Liver (tissue), 9 donors: Measurements from ENCODE around the gene RNASEH2A. TPM values are rescaled to one million over a fixed set of nuclear protein-coding genes. Genes with fewer than 3 reads are reported as not detected.

Experiments
- DNase-seq: peaks from one replicate; pipeline ENCODE4 v3.0.0-alpha.2; 2017; ENCODE audit warnings: low spot score
- H3K27ac ChIP-seq, 2 donors: one replicate each; pipeline ENCODE4 v1.7.0; 2013; ENCODE audit warnings: inconsistent platforms in 2 of 2, low read length in 2 of 2, control low read depth in 1 of 2, low read depth in 1 of 2, mild to moderate bottlenecking in 1 of 2
- H3K27me3 ChIP-seq, 4 donors: one replicate each; pipeline versions ENCODE4 v1.6.1 to v1.7.0; 2013; ENCODE audit warnings: low read length in 3 of 4, inconsistent platforms in 1 of 4, mild to moderate bottlenecking in 1 of 4, moderate library complexity in 1 of 4; ENCODE audit not compliant: control insufficient read depth in 4 of 4, insufficient read depth in 4 of 4
- H3K36me3 ChIP-seq, 4 donors: one replicate each; pipeline versions ENCODE4 v1.6.1 to v1.7.0; 2013; ENCODE audit warnings: low read length in 3 of 4, mild to moderate bottlenecking in 3 of 4, low read depth in 1 of 4, moderate library complexity in 1 of 4; ENCODE audit not compliant: control insufficient read depth in 4 of 4, insufficient read depth in 3 of 4
- H3K4me1 ChIP-seq, 4 donors: one replicate each; pipeline versions ENCODE4 v1.6.1 to v1.7.0; 2013; ENCODE audit warnings: low read length in 3 of 4, mild to moderate bottlenecking in 3 of 4, moderate library complexity in 1 of 4; ENCODE audit not compliant: control insufficient read depth in 4 of 4, insufficient read depth in 4 of 4
- H3K4me3 ChIP-seq, 3 donors: one replicate each; pipeline versions ENCODE4 v1.6.1 to v1.7.0; 2013; ENCODE audit warnings: low read length in 3 of 3, control low read depth in 1 of 3, low read depth in 1 of 3, mild to moderate bottlenecking in 1 of 3
- H3K9ac ChIP-seq, 2 donors: one replicate each; pipeline ENCODE4 v1.7.0; 2013; ENCODE audit warnings: low read length in 2 of 2, mild to moderate bottlenecking in 2 of 2, moderate library complexity in 2 of 2, control low read depth in 1 of 2, low read depth in 1 of 2
- H3K9me3 ChIP-seq, 4 donors: one replicate each; pipeline versions ENCODE4 v1.6.1 to v1.7.0; 2013; ENCODE audit warnings: low read length in 3 of 4; ENCODE audit not compliant: control insufficient read depth in 4 of 4
- EGR1 ChIP-seq, 2 donors: IDR thresholded peaks; 2 replicates each; pipeline ENCODE4 v1.6.1; 2016 to 2018; ENCODE audit warnings: antibody characterized with exemption in 2 of 2, low read depth in 2 of 2
- FOXA1 ChIP-seq: IDR thresholded peaks from 2 replicates; pipeline ENCODE4 v1.6.1; 2016; ENCODE audit warnings: antibody characterized with exemption
- FOXA2 ChIP-seq: IDR thresholded peaks from 2 replicates; pipeline ENCODE4 v1.6.1; 2016; ENCODE audit warnings: antibody characterized with exemption
- GABPA ChIP-seq, 2 donors: IDR thresholded peaks in 1 of 2; conservative IDR thresholded peaks in 1 of 2; 2 replicates each; pipeline ENCODE4 v1.6.1; 2016; ENCODE audit warnings: antibody characterized with exemption in 2 of 2, mild to moderate bottlenecking in 1 of 2, moderate library complexity in 1 of 2
- HNF4A ChIP-seq, 2 donors: conservative IDR thresholded peaks; 2 replicates each; pipeline ENCODE4 v1.6.1; 2016; ENCODE audit warnings: antibody characterized with exemption in 2 of 2, mild to moderate bottlenecking in 2 of 2
- HNF4G ChIP-seq: IDR thresholded peaks from 2 replicates; pipeline ENCODE4 v1.6.1; 2016; ENCODE audit warnings: antibody characterized with exemption
- JUND ChIP-seq, 2 donors: IDR thresholded peaks; 2 replicates each; pipeline ENCODE4 v1.6.1; 2016; ENCODE audit warnings: antibody characterized with exemption in 2 of 2
- NR2F2 ChIP-seq: IDR thresholded peaks from 2 replicates; pipeline ENCODE4 v1.6.1; 2016; ENCODE audit warnings: antibody characterized with exemption
- RAD21 ChIP-seq, 2 donors: IDR thresholded peaks; 2 replicates each; pipeline ENCODE4 v1.6.1; 2016; ENCODE audit warnings: antibody characterized with exemption in 2 of 2, mild to moderate bottlenecking in 2 of 2
- RXRA ChIP-seq, 2 donors: IDR thresholded peaks; 2 replicates each; pipeline ENCODE4 v1.6.1; 2017 to 2018; ENCODE audit warnings: antibody characterized with exemption in 2 of 2, mild to moderate bottlenecking in 1 of 2
- SP1 ChIP-seq: IDR thresholded peaks from 2 replicates; pipeline ENCODE4 v1.6.1; 2018; ENCODE audit warnings: antibody characterized with exemption, mild to moderate bottlenecking
- TAF1 ChIP-seq: conservative IDR thresholded peaks from 2 replicates; pipeline ENCODE4 v1.6.1; 2016; ENCODE audit warnings: antibody characterized with exemption, mild to moderate bottlenecking
- YY1 ChIP-seq: IDR thresholded peaks from 2 replicates; pipeline ENCODE4 v1.6.1; 2016; ENCODE audit warnings: antibody characterized with exemption, mild to moderate bottlenecking
- WGBS: extraction: QIAGEN DNeasy Blood & Tissue Kit; methylation state at CpG from one replicate; pipeline ENCODE4 v1.1.7; 2013; 5-methylcytosine and 5-hydroxymethylcytosine counted together
- polyA plus RNA-seq, 2 donors: library from polyadenylated mRNA; stranded (reverse) in 1 of 2; unstranded in 1 of 2; fragments of 200-250 nt in 1 of 2; fragments of >200 nt in 1 of 2; fragmentation: Nextera tagmentation in 1 of 2; extraction: Ambion mirVana in 1 of 2; gene quantifications; one replicate each; pipeline versions ENCODE4 v1.2.1 to v1.2.3, GENCODE V29; 2013 to 2015
- total RNA-seq, 2 donors: library from RNA; depleted of rRNA; stranded (reverse); fragments of >200 nt; gene quantifications; one replicate each; pipeline ENCODE4 v1.2.3, GENCODE V29; 2014
- TF ChIP-seq, protein P1 (sequence below): fragments of 150-350 bp; IDR thresholded peaks from 2 replicates; pipeline ENCODE4 v1.5.1; 2017; ENCODE audit warnings: improper control_type of control experiment, low read depth, low read length; ENCODE audit not compliant: missing input control
- TF ChIP-seq, protein P2 (sequence below): IDR thresholded peaks from 2 replicates; pipeline ENCODE4 v1.6.1; 2016; ENCODE audit warnings: antibody characterized with exemption, mild to moderate bottlenecking
- TF ChIP-seq, protein P3 (sequence below): IDR thresholded peaks from 2 replicates; pipeline ENCODE4 v1.6.1; 2016; ENCODE audit warnings: antibody characterized with exemption
- TF ChIP-seq, protein P4 (sequence below): IDR thresholded peaks from 2 replicates; pipeline ENCODE4 v1.6.1; 2016; ENCODE audit warnings: antibody characterized with exemption
- donor health status: healthy.
- donor health status: healthy.
- donor health status: healthy.
- donor health status: healthy.
- donor health status: healthy.

RNASEH2A gene
- total and polyA plus RNA-seq, 4 donors = 1.8 to 17.5 (median 3.5) TPM

DNA sequence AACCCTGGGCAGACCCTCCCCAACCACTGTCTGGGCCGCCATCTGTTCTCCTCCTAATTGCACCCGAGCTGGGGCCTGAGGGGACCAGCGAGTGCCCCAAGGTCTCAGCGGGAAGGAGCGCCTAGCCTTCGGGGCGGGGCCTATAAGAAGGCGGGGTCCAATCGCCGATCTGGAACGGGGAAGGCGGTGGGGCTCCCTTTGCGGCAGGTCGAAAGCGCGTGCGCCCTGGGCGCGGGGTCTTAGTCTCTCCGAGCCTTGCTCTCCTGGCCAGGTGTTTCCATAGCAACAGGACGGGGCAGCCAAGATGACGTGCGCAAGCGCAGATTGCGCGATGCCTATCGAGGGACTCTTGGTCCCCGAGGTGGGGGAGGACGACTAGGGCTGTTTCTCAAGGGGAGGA is 34.7 kb downstream of the RNASEH2A start (continued):
- TF ChIP-seq, protein P1, sequence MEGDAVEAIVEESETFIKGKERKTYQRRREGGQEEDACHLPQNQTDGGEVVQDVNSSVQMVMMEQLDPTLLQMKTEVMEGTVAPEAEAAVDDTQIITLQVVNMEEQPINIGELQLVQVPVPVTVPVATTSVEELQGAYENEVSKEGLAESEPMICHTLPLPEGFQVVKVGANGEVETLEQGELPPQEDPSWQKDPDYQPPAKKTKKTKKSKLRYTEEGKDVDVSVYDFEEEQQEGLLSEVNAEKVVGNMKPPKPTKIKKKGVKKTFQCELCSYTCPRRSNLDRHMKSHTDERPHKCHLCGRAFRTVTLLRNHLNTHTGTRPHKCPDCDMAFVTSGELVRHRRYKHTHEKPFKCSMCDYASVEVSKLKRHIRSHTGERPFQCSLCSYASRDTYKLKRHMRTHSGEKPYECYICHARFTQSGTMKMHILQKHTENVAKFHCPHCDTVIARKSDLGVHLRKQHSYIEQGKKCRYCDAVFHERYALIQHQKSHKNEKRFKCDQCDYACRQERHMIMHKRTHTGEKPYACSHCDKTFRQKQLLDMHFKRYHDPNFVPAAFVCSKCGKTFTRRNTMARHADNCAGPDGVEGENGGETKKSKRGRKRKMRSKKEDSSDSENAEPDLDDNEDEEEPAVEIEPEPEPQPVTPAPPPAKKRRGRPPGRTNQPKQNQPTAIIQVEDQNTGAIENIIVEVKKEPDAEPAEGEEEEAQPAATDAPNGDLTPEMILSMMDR = no peak
- no peak for TF ChIP-seq NR2F2
- no peak for TF ChIP-seq YY1

DNA sequence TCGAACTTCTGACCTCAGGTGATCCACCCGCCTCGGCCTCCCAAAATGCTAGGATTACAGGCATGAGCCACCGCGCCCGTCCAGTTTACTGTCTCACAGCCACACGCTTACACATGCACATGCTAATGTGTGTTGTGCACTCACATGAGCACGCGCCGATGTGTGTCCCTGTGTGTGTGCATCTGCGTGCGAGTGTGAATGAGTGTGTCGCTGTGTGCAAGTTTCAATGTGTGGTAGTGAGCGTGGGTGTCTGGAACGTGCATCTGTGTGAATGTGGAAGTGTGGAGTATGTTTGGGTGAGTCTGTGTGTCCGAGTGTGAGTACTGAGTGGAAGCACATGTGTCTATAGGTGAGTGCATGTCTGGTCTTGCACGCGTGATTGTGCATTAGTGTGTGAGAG is 36.1 kb downstream of the RNASEH2A start:
- TF ChIP-seq HNF4A (conservative IDR thresholded peaks at IDR 0.05) (no peak), FOXA1 (no peak), NR2F2 (no peak), FOXA2 (no peak), JUND (IDR thresholded peaks at IDR 0.05) (no peak), EGR1 (IDR thresholded peaks at IDR 0.05; ENCODE audit: low read depth in 2 of 2) (no peak)
- TF ChIP-seq, protein P2, sequence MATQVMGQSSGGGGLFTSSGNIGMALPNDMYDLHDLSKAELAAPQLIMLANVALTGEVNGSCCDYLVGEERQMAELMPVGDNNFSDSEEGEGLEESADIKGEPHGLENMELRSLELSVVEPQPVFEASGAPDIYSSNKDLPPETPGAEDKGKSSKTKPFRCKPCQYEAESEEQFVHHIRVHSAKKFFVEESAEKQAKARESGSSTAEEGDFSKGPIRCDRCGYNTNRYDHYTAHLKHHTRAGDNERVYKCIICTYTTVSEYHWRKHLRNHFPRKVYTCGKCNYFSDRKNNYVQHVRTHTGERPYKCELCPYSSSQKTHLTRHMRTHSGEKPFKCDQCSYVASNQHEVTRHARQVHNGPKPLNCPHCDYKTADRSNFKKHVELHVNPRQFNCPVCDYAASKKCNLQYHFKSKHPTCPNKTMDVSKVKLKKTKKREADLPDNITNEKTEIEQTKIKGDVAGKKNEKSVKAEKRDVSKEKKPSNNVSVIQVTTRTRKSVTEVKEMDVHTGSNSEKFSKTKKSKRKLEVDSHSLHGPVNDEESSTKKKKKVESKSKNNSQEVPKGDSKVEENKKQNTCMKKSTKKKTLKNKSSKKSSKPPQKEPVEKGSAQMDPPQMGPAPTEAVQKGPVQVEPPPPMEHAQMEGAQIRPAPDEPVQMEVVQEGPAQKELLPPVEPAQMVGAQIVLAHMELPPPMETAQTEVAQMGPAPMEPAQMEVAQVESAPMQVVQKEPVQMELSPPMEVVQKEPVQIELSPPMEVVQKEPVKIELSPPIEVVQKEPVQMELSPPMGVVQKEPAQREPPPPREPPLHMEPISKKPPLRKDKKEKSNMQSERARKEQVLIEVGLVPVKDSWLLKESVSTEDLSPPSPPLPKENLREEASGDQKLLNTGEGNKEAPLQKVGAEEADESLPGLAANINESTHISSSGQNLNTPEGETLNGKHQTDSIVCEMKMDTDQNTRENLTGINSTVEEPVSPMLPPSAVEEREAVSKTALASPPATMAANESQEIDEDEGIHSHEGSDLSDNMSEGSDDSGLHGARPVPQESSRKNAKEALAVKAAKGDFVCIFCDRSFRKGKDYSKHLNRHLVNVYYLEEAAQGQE = no peak
- TF ChIP-seq, protein P3, sequence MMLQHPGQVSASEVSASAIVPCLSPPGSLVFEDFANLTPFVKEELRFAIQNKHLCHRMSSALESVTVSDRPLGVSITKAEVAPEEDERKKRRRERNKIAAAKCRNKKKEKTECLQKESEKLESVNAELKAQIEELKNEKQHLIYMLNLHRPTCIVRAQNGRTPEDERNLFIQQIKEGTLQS = no peak
- TF ChIP-seq, protein P4, sequence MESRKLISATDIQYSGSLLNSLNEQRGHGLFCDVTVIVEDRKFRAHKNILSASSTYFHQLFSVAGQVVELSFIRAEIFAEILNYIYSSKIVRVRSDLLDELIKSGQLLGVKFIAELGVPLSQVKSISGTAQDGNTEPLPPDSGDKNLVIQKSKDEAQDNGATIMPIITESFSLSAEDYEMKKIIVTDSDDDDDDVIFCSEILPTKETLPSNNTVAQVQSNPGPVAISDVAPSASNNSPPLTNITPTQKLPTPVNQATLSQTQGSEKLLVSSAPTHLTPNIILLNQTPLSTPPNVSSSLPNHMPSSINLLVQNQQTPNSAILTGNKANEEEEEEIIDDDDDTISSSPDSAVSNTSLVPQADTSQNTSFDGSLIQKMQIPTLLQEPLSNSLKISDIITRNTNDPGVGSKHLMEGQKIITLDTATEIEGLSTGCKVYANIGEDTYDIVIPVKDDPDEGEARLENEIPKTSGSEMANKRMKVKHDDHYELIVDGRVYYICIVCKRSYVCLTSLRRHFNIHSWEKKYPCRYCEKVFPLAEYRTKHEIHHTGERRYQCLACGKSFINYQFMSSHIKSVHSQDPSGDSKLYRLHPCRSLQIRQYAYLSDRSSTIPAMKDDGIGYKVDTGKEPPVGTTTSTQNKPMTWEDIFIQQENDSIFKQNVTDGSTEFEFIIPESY = no peak
- DNase-seq = no peak
- peaks cover 0 to 17% (median 8%) of the 10 kb centered on the region in 4 donors for H3K27me3 ChIP-seq
- H3K4me1 ChIP-seq = peaks cover 0 to 6% (median 5%) of the 10 kb centered on the region in 4 donors
- no peaks in the 10 kb centered on the region for H3K36me3 ChIP-seq
- no peaks in the 10 kb centered on the region for H3K9me3 ChIP-seq
- no peak overlapping the region for H3K9ac ChIP-seq
- 91% methylated on average over 18 of the region's 18 CpGs for WGBS
- H3K4me3 ChIP-seq = no peak overlapping the region
- H3K27ac ChIP-seq = no peak overlapping the region

DNA sequence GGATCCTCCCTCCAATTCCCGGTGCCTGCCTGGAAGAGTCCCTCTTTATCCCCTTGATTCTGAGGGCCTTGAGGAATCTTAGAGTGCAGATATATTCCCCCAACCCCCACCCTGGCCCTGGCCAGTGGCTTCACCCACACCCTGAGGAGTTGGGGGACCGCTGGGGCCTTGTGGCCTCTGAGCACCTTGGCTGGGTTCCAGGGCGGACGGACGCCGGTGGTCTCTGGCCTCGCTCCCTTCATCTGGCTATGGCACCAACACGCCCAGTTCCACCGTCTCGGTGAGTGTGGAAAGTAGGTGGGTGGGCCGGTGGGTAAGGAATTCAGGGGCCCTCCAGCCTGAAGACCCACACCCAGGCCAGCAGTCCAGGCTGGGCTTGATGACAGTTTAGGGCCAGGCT is 36.9 kb downstream of the RNASEH2A start:
- peaks cover 0 to 15% (median 7%) of the 10 kb centered on the region in 4 donors for H3K27me3 ChIP-seq
- no peak for DNase-seq
- H3K9ac ChIP-seq = no peak overlapping the region
- H3K9me3 ChIP-seq = no peaks in the 10 kb centered on the region
- no peaks in the 10 kb centered on the region for H3K36me3 ChIP-seq
- WGBS = 82% methylated on average over 11 of the region's 11 CpGs
- TF ChIP-seq RAD21 (IDR thresholded peaks at IDR 0.05) (no peak), TAF1 (no peak), JUND (IDR thresholded peaks at IDR 0.05) (no peak), SP1 (no peak), GABPA (IDR thresholded peaks at IDR 0.05 in 1 of 2, conservative IDR thresholded peaks at IDR 0.05 in 1 of 2) (no peak), RXRA (IDR thresholded peaks at IDR 0.05) (no peak), NR2F2 (no peak), HNF4A (conservative IDR thresholded peaks at IDR 0.05) (no peak), HNF4G (no peak)
- TF ChIP-seq, protein P2 = no peak
- TF ChIP-seq, protein P4 = no peak
- TF ChIP-seq, protein P3 = no peak
- H3K4me3 ChIP-seq = no peak overlapping the region
- H3K27ac ChIP-seq = no peak overlapping the region
- peaks cover 0 to 8% (median 6%) of the 10 kb centered on the region in 4 donors for H3K4me1 ChIP-seq
